ENCODE data around the gene LRSAM1.

GRCh38 chr9:127546125-127546832, 95.0 kb downstream of the LRSAM1 start:
- no peak for TF ChIP-seq CTCF (IDR thresholded peaks at IDR 0.05; ENCODE audit: low read depth, low read length)
- no peak for TF ChIP-seq MYC (IDR thresholded peaks at IDR 0.05; ENCODE audit: low read depth, low read length)
- TF ChIP-seq POLR2A (IDR thresholded peaks at IDR 0.05; ENCODE audit: extremely low read depth, insufficient read length): no peak

Measured in NB4 (cell line).